ENCODE data around the gene CYTL1. TPM values are rescaled to one million over a fixed set of nuclear protein-coding genes. Genes with fewer than 3 reads are reported as not detected.

CYTL1 gene
- total and polyA plus RNA-seq, 2 donors (not counting 3 experiments of a cell fraction or from before 2014, with no cell fraction given): 4.0 to 36.8 TPM

DNA sequence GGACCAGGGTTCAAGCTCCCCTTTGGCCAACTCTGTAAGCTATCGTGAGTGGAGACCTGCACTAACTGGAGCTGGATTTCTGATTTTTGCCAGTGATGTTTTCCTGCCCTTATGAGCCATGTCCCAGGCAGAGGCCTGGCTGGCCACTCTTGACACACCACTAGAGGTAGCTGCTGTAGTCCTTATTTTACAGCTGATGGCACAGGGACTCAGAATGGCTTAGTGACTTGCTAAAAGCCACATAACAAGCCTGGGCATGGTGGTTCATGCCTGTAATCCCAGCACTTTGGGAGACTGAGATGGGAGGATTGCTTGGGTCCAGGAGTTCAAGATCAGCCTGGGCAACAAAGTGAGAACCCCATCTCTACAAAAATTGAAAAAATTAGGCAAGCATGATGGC is 33.4 kb downstream of the CYTL1 start:
- no peaks in the 10 kb centered on the region for H3K36me3 ChIP-seq (ENCODE audit: control insufficient read depth in 2 of 2, extremely low read depth in 1 of 2, insufficient read depth in 2 of 2, low read length in 2 of 2)
- no peaks in the 10 kb centered on the region for H3K27me3 ChIP-seq (ENCODE audit: control insufficient read depth in 2 of 2, insufficient read depth in 2 of 2, low read length in 2 of 2)
- no peak overlapping the region for H3K4me3 ChIP-seq (replicated peaks in 1 of 3; ENCODE audit: insufficient read depth in 1 of 3, low read depth in 1 of 3, low read length in 3 of 3)
- ChIA-PET POLR2A (no interaction called here), CTCF (interaction anchor here (1.1 to 1.5 kb wide), 5 partner anchors 177 to 827 kb away, joined by 3 to 13 read pairs (median 4); no protein-coding TSS in a partner anchor)
- no peaks in the 10 kb centered on the region for H3K79me2 ChIP-seq (ENCODE audit: control insufficient read depth, insufficient read depth, low read length)
- no peak for FAIRE-seq
- no peak for TF ChIP-seq POLR2AphosphoS5 (IDR thresholded peaks at IDR 0.05; ENCODE audit: insufficient read depth, low read depth, low read length)
- no peak for TF ChIP-seq POLR2A (IDR thresholded peaks at IDR 0.05; ENCODE audit: low read depth, low read length)
- no peak for TF ChIP-seq EZH2 (IDR thresholded peaks at IDR 0.05; ENCODE audit: borderline replicate concordance, low read depth, low read length, severe bottlenecking)
- TF ChIP-seq FOS (IDR thresholded peaks at IDR 0.05; ENCODE audit: borderline replicate concordance, insufficient read depth, low read length): no peak
- TF ChIP-seq GATA2 (IDR thresholded peaks at IDR 0.05; ENCODE audit: insufficient read depth, insufficient read length, low read depth, low read length): no peak
- TF ChIP-seq MAX (IDR thresholded peaks at IDR 0.05; ENCODE audit: insufficient read depth, insufficient read length): no peak
- no peak for TF ChIP-seq JUN (IDR thresholded peaks at IDR 0.05; ENCODE audit: borderline replicate concordance, insufficient read depth, insufficient read length, low read depth)
- intact Hi-C loops (cut with micrococcal nuclease): loop anchor here (2.0 kb wide), 1 partner anchor 497 kb away; no protein-coding TSS in a partner anchor
- no peaks in the 10 kb centered on the region for H3K9me3 ChIP-seq (replicated peaks; ENCODE audit: control insufficient read depth, insufficient read depth, low read length)
- H3K9ac ChIP-seq (replicated peaks; ENCODE audit: extremely low read depth, insufficient read depth, low read length): no peak overlapping the region
- H3K9me1 ChIP-seq (replicated peaks; ENCODE audit: control insufficient read depth, extremely low read depth, insufficient read depth, low read length): no peaks in the 10 kb centered on the region
- no peak overlapping the region for H3K27ac ChIP-seq (ENCODE audit: insufficient read depth, low read depth, low read length)
- H3K4me1 ChIP-seq (ENCODE audit: control insufficient read depth, extremely low read depth, insufficient read depth, low read length): no peaks in the 10 kb centered on the region
- DNase-seq (ENCODE audit: low read depth, low spot score): no peak
- H2AFZ ChIP-seq (ENCODE audit: low read depth, low read length): no peak overlapping the region
- BruUV-seq (replicated peaks): no TSS peak
- H4K20me1 ChIP-seq (replicated peaks; ENCODE audit: control insufficient read depth, extremely low read depth, insufficient read depth, low read length): no peaks in the 10 kb centered on the region
- dilution Hi-C loops (cut with MboI; ENCODE audit: extremely low pct_ligation_motif_present, low sequenced_read_pairs): no loop called here
- no peak overlapping the region for H3K4me2 ChIP-seq (ENCODE audit: insufficient read depth, low read length)

DNA sequence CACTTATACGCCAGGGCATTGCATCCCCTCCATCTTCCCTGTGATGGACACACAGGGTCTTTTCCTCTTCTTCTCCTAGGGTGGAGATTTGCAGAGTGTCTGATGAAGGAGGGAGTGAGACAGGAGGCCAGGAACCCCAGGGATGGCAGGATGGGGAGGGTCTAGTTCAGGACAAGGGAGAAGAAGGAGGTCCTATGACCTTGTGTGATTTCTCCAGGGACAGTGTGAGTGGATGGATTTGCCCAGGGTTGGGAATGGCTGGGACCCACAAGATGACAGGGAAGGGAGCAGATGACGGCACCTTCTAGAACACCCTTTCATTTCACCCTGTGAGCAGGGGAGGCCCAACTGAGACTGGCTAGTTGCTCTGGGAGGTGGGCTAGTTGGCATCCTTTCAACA is 34.2 kb downstream of the CYTL1 start:
- dilution Hi-C loops (cut with MboI; ENCODE audit: extremely low pct_ligation_motif_present, low sequenced_read_pairs): no loop called here
- FAIRE-seq: no peak
- BruUV-seq (replicated peaks): no TSS peak

More for the DNA sequence above, 34.2 kb downstream of the CYTL1 start:
- Histone ChIP-seq H3K9me3 (replicated peaks; ENCODE audit: control insufficient read depth, insufficient read depth, low read length) (no peaks in the 10 kb centered on the region), H3K27me3 (ENCODE audit: control insufficient read depth in 2 of 2, insufficient read depth in 2 of 2, low read length in 2 of 2) (no peaks in the 10 kb centered on the region), H3K4me1 (ENCODE audit: control insufficient read depth, extremely low read depth, insufficient read depth, low read length) (no peaks in the 10 kb centered on the region), H3K4me2 (ENCODE audit: insufficient read depth, low read length) (no peak overlapping the region), H3K9ac (replicated peaks; ENCODE audit: extremely low read depth, insufficient read depth, low read length) (no peak overlapping the region), H3K4me3 (replicated peaks in 1 of 3; ENCODE audit: insufficient read depth in 1 of 3, low read depth in 1 of 3, low read length in 3 of 3) (no peak overlapping the region), H3K27ac (ENCODE audit: insufficient read depth, low read depth, low read length) (no peak overlapping the region), H2AFZ (ENCODE audit: low read depth, low read length) (no peak overlapping the region), H3K36me3 (ENCODE audit: control insufficient read depth in 2 of 2, extremely low read depth in 1 of 2, insufficient read depth in 2 of 2, low read length in 2 of 2) (no peaks in the 10 kb centered on the region), H3K9me1 (replicated peaks; ENCODE audit: control insufficient read depth, extremely low read depth, insufficient read depth, low read length) (no peaks in the 10 kb centered on the region), H4K20me1 (replicated peaks; ENCODE audit: control insufficient read depth, extremely low read depth, insufficient read depth, low read length) (no peaks in the 10 kb centered on the region), H3K79me2 (ENCODE audit: control insufficient read depth, insufficient read depth, low read length) (no peaks in the 10 kb centered on the region)
- TF ChIP-seq POLR2AphosphoS5 (IDR thresholded peaks at IDR 0.05; ENCODE audit: insufficient read depth, low read depth, low read length) (no peak), FOS (IDR thresholded peaks at IDR 0.05; ENCODE audit: borderline replicate concordance, insufficient read depth, low read length) (no peak), MYC (IDR thresholded peaks at IDR 0.05; ENCODE audit: low read depth, low read length) (no peak), MAX (IDR thresholded peaks at IDR 0.05; ENCODE audit: insufficient read depth, insufficient read length) (no peak), EZH2 (IDR thresholded peaks at IDR 0.05; ENCODE audit: borderline replicate concordance, low read depth, low read length, severe bottlenecking) (no peak)
- intact Hi-C loops (cut with micrococcal nuclease): no loop called here
- CTCF ChIA-PET: interaction anchor here (1.1 to 1.5 kb wide), 4 partner anchors 178 to 828 kb away, joined by 3 to 13 read pairs (median 4); no protein-coding TSS in a partner anchor
- DNase-seq (ENCODE audit: low read depth, low spot score): no peak
- POLR2A ChIA-PET: no interaction called here
